Subcutaneous abdominal adipose tissue (tissue), 5 donors: ENCODE results near the gene FNIP2.
A peak's percentile ranks its signal among the peaks of the same experiment; 100 is the strongest.
"Not testable (repeated sequence)": the region's sequence is repeated elsewhere in the genome, so short reads cannot be mapped to it uniquely, and the experiment has no call there.

Experiments
- H3K27ac ChIP-seq: one replicate; pipeline ENCODE4 v1.7.0; 2013; ENCODE audit warnings: low read depth, mild to moderate bottlenecking, inconsistent platforms, low read length, moderate library complexity
- H3K27me3 ChIP-seq, 5 donors: one replicate each; pipeline ENCODE4 v1.7.0; 2013; ENCODE audit warnings: low read length in 5 of 5, inconsistent platforms in 1 of 5; ENCODE audit not compliant: control insufficient read depth in 5 of 5, insufficient read depth in 4 of 5
- H3K36me3 ChIP-seq, 5 donors: one replicate each; pipeline ENCODE4 v1.7.0; 2013; ENCODE audit warnings: low read length in 5 of 5; ENCODE audit not compliant: control insufficient read depth in 5 of 5, insufficient read depth in 5 of 5
- H3K4me1 ChIP-seq, 5 donors: one replicate each; pipeline ENCODE4 v1.7.0; 2013; ENCODE audit warnings: low read length in 5 of 5, mild to moderate bottlenecking in 3 of 5, moderate library complexity in 1 of 5; ENCODE audit not compliant: control insufficient read depth in 5 of 5, insufficient read depth in 5 of 5
- H3K4me3 ChIP-seq, 5 donors: one replicate each; pipeline ENCODE4 v1.7.0; 2013; ENCODE audit warnings: low read length in 5 of 5, low read depth in 1 of 5
- H3K9ac ChIP-seq, 5 donors: one replicate each; pipeline ENCODE4 v1.7.0; 2013; ENCODE audit warnings: low read length in 5 of 5, mild to moderate bottlenecking in 4 of 5, moderate library complexity in 3 of 5
- H3K9me3 ChIP-seq, 5 donors: one replicate each; pipeline ENCODE4 v1.7.0; 2013; ENCODE audit warnings: low read length in 5 of 5; ENCODE audit not compliant: control insufficient read depth in 5 of 5
- donor health status: healthy.
- donor health status: healthy.
- donor health status: healthy.
- donor health status: healthy.
- donor health status: healthy.

Gene FNIP2

GRCh38 chr4:158801066-158801465 lies 32.2 kb downstream of the FNIP2 start:
- Histone ChIP-seq H3K9ac (no peak overlapping the region), H3K36me3 (no peaks in the 10 kb centered on the region), H3K9me3 (no peaks in the 10 kb centered on the region), H3K4me1 (peaks cover 0 to 37% (median 33%) of the 10 kb centered on the region in 5 donors), H3K27ac (no peak overlapping the region), H3K27me3 (no peaks in the 10 kb centered on the region), H3K4me3 (no peak overlapping the region)

- H3K4me3 ChIP-seq, result no peak overlapping the region
- no peak overlapping the region for H3K27ac ChIP-seq
- H3K4me1 ChIP-seq, result peaks cover 0 to 39% (median 35%) of the 10 kb centered on the region in 5 donors
- H3K36me3 ChIP-seq, result no peaks in the 10 kb centered on the region
- no peaks in the 10 kb centered on the region for H3K9me3 ChIP-seq
- H3K27me3 ChIP-seq, result no peaks in the 10 kb centered on the region
- no peak overlapping the region for H3K9ac ChIP-seq
Measured at GRCh38 chr4:158801677-158802076, 32.9 kb downstream of the FNIP2 start.

- Histone ChIP-seq H3K27ac (no peak overlapping the region), H3K27me3 (no peaks in the 10 kb centered on the region), H3K36me3 (no peaks in the 10 kb centered on the region), H3K9ac (no peak overlapping the region), H3K4me1 (peaks cover 0 to 39% (median 32%) of the 10 kb centered on the region in 5 donors), H3K4me3 (no peak overlapping the region), H3K9me3 (no peaks in the 10 kb centered on the region)
Measured at GRCh38 chr4:158802914-158803313, 34.1 kb downstream of the FNIP2 start.

GRCh38 chr4:158805635-158806471 lies 37.0 kb downstream of the FNIP2 start:
- H3K36me3 ChIP-seq, result no peaks in the 10 kb centered on the region
- H3K4me3 ChIP-seq, result no peak overlapping the region
- no peaks in the 10 kb centered on the region for H3K9me3 ChIP-seq
- H3K27me3 ChIP-seq, result peaks cover 0 to 3% (median 0%) of the 10 kb centered on the region in 5 donors
- H3K4me1 ChIP-seq, result peaks cover 12 to 45% (median 39%) of the 10 kb centered on the region in 5 donors
- H3K27ac ChIP-seq, result peak overlapping the region; percentile 39
- peak overlapping the region in 1 of 5 donors; percentile 2 for H3K9ac ChIP-seq

GRCh38 chr4:158807691-158808090 lies 38.9 kb downstream of the FNIP2 start:
- Histone ChIP-seq H3K9me3 (no peaks in the 10 kb centered on the region), H3K27me3 (peaks cover 0 to 3% (median 0%) of the 10 kb centered on the region in 5 donors), H3K4me3 (no peak overlapping the region), H3K36me3 (no peaks in the 10 kb centered on the region), H3K4me1 (peaks cover 14 to 55% (median 46%) of the 10 kb centered on the region in 5 donors), H3K9ac (peak overlapping the region in 1 of 5 donors; percentile 2), H3K27ac (no peak overlapping the region)

GRCh38 chr4:158808399-158808798 lies 39.6 kb downstream of the FNIP2 start:
- H3K36me3 ChIP-seq, result no peaks in the 10 kb centered on the region
- H3K27ac ChIP-seq, result no peak overlapping the region
- no peak overlapping the region for H3K4me3 ChIP-seq
- H3K4me1 ChIP-seq, result peaks cover 14 to 55% (median 46%) of the 10 kb centered on the region in 5 donors
- H3K9me3 ChIP-seq, result no peaks in the 10 kb centered on the region
- H3K27me3 ChIP-seq, result peaks cover 0 to 3% (median 0%) of the 10 kb centered on the region in 5 donors
- H3K9ac ChIP-seq, result peak overlapping the region in 1 of 5 donors; percentile 2

GRCh38 chr4:158809208-158809607 lies 40.4 kb downstream of the FNIP2 start:
- Histone ChIP-seq H3K27ac (peak overlapping the region; percentile 91), H3K9ac (peak overlapping the region in 1 of 5 donors; percentile 32), H3K4me1 (peaks cover 14 to 56% (median 46%) of the 10 kb centered on the region in 5 donors)
- H3K9me3 ChIP-seq, H3K36me3 ChIP-seq, H3K4me3 ChIP-seq, H3K27me3 ChIP-seq: not testable (repeated sequence)

- Histone ChIP-seq H3K36me3 (no peaks in the 10 kb centered on the region), H3K4me1 (peaks cover 14 to 56% (median 46%) of the 10 kb centered on the region in 5 donors), H3K4me3 (peak overlapping the region in 2 of 5 donors; percentile 0 to 34), H3K27ac (peak overlapping the region; percentile 91), H3K27me3 (peaks cover 0 to 3% (median 0%) of the 10 kb centered on the region in 5 donors), H3K9ac (peak overlapping the region in 3 of 5 donors; percentile 32 to 74 (median 40)), H3K9me3 (no peaks in the 10 kb centered on the region)
Measured at GRCh38 chr4:158809611-158810486, 41.0 kb downstream of the FNIP2 start.

- peak overlapping the region; percentile 91 for H3K27ac ChIP-seq
- H3K36me3 ChIP-seq, result no peaks in the 10 kb centered on the region
- peak overlapping the region in 2 of 5 donors; percentile 0 to 34 for H3K4me3 ChIP-seq
- H3K9me3 ChIP-seq, result no peaks in the 10 kb centered on the region
- H3K9ac ChIP-seq, result peak overlapping the region in 4 of 5 donors; percentile 22 to 74 (median 50)
- peaks cover 14 to 52% (median 41%) of the 10 kb centered on the region in 5 donors for H3K4me1 ChIP-seq
- peaks cover 0 to 3% (median 0%) of the 10 kb centered on the region in 5 donors for H3K27me3 ChIP-seq
Measured at GRCh38 chr4:158810487-158811215, 41.8 kb downstream of the FNIP2 start.
